GM18505 (cell line): ENCODE data around the gene BAIAP2L2.
"Not testable (repeated sequence)": the region's sequence is repeated elsewhere in the genome, so short reads cannot be mapped to it uniquely, and the experiment has no call there.

Experiments used
- ATAC-seq: cut with Tn5 transposase; IDR thresholded peaks from one replicate; pipeline ENCODE4 v1.9.1; 2021; ENCODE audit not compliant: unreplicated experiment
- POLR2A ChIP-seq: IDR thresholded peaks from 4 replicates; pipeline ENCODE4 v1.6.1; 2011; ENCODE audit warnings: borderline replicate concordance; ENCODE audit not compliant: insufficient read depth, insufficient read length; ENCODE audit errors: extremely low read depth

Gene BAIAP2L2, protein sequence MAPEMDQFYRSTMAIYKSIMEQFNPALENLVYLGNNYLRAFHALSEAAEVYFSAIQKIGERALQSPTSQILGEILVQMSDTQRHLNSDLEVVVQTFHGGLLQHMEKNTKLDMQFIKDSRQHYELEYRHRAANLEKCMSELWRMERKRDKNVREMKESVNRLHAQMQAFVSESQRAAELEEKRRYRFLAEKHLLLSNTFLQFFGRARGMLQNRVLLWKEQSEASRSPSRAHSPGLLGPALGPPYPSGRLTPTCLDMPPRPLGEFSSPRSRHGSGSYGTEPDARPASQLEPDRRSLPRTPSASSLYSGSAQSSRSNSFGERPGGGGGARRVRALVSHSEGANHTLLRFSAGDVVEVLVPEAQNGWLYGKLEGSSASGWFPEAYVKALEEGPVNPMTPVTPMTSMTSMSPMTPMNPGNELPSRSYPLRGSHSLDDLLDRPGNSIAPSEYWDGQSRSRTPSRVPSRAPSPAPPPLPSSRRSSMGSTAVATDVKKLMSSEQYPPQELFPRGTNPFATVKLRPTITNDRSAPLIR

DNA sequence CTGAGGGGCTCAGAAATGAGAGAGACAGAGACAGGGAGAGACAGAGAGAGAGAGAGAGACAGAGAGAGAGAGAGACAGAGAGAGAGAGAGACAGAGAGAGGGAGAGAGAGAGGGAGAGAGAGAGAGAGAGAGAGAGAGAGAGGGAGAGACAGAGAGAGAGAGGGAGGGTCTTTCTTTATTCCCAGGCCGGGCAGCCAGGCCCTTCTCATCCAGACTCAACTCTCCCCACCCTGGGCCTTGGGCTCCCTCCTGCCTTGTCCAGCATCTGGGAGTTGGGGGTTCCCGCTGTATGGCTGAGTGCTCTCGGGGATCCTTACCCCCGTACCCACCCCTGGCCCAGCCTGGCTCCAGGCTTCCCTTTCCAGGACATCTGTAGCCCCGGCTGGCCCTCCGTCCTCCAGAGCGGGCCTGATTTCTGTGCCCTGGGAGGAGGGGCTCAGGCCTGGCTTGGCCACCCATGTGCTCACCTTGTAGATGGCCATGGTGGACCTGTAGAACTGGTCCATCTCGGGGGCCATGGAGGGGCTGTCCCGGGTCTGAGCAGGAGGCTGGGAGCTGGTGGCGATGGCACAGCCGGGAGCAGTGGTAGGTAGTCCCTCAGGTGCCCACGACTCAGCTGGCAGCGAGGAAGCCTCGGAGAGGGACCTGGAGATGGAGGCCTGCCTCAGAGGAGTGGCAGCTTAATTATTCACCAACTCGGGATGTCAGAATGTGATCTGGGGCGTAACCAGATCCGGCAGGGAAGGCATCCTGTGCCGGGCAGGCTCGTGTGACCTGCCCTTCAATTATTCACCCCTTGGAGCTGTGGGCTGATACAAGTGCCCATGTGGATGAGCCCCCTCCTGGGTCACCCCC lies at the start of gene BAIAP2L2:
TSS of gene BAIAP2L2 (minus strand) at position 677 of the 855 bp plus-strand sequence. CDS start at position 518, 159 bp downstream.
- TF ChIP-seq POLR2A: no peak
- ATAC-seq: no peak

DNA sequence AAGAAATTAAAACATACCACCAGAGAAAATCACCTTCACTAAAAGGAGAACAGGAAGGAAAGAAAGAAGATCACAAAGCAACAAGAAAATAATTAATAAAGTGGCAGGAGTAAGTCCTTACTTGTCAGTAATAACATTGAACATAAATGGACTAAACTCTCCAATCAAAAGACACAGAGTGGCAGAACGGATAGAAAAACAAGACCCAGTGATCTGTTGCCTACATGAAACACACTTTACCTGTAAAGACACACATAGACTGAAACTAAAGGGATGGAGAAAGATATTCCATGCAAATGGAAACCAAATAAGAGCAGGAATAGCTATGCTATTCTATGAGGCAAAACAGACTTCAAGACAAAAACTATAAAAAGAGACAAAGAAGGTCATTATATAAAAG lies 45.2 kb upstream of the BAIAP2L2 start:
- no peak for TF ChIP-seq POLR2A
- ATAC-seq: no peak

DNA sequence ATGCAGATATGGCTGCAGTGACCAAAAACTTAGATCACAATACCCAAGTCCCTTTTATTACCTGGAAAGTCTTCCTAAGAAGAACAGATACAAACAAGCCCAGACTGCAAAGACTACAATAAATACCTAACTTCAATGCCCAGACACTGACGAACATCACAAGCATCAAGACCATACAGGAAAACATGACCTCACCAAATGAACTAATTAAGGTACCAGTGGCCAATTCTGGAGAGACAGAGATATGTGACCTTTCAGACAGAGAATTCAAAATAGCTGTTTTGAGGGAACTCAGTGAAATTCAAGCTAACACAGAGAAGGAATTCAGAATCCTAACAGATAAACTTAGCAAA lies 44.1 kb upstream of the BAIAP2L2 start:
- ATAC-seq: not testable (repeated sequence)

DNA sequence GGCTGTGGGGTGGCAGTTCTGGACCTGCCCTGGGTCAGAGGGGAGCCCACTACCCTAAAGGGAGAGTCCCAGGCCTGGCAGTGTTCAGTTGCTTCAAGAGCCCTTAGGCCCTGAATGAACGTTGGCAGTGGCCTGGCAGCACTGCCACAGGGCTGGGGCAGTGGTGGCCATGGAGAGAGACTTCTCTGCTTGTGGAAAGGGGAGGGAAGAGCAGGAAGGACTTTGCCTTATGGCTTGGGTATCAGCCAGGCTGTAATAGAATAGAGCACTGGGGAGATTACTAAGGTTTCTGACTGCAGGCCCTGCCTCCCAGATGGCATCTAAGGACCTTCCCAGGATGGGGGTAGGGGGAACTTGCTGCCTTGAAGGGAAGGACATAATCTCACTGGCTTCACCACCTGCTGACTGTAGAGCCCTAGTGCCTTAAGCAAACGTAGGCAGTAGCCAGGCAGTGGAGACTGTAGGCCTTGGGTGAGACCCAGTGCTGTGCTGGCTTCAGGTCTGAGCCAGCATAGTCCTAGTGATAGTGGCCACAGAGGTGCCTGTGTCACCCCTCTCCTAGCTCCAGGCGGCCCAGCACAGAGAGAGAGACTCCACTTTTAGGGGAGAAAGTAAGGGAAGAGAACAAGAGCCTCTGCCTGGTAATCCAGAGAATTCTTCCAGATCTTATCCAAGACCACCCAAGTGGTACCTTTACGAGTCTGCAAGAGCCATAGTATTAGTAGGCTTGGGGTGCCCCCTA lies 43.5 kb upstream of the BAIAP2L2 start:
- TF ChIP-seq POLR2A: no peak
- no peak for ATAC-seq

DNA sequence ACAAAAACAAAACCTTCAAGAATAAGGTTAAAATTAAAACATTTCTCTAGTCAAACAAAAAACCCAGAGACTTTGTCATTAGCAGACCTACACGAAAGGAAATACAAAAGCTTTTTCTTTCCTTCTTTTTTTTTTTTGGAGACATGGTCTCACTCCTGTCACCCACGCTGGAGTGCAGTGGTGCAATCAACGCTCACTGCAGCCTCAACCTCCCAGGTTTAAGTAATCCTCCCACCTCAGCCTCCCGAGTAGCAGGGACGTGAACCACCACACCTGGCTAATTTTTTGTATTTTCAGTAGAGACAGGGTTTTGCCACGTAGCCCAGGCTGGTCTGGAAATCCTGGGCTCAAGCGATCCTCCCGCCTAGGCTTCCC lies 40.6 kb upstream of the BAIAP2L2 start:
- no peak for TF ChIP-seq POLR2A
- ATAC-seq: no peak

DNA sequence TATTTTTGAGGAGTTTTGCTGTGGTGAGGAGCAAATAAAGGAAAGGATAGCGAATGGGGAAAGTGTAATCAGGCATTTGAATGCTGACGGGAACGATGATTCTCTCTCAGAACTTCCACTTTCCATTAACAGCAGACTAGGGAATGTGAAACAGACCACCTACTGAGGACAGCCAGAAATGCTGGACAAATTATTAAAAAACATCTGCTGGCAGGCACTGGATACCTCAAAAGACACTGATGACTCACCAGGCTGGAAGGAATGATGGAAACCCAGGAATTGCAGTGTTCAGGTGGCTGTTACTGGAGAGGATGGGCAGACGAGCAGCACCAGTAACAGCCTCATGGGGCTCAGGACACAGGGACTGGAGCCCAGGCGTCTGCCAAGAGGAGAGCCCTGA lies 37.8 kb upstream of the BAIAP2L2 start:
- TF ChIP-seq POLR2A: no peak
- ATAC-seq: no peak

DNA sequence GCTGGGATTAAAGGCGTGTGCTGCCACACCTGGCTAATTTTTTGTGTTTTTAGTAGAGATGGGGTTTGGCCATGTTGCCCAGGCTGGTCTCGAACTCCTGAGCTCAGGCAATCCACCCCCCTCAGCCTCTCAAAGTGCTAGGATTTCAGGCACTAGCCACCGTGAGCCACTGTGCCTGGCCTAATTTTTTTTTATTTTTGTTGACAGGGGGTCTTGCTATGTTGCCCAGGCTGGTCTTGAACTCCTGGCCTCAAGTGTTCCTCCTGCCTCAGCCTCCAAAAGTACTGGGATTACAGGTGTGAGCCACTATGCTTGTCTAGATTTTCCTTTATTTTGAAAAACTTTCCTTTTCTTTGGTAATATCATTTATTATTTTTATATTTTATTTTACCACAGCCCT lies 35.7 kb upstream of the BAIAP2L2 start:
- not testable (repeated sequence) for ATAC-seq

DNA sequence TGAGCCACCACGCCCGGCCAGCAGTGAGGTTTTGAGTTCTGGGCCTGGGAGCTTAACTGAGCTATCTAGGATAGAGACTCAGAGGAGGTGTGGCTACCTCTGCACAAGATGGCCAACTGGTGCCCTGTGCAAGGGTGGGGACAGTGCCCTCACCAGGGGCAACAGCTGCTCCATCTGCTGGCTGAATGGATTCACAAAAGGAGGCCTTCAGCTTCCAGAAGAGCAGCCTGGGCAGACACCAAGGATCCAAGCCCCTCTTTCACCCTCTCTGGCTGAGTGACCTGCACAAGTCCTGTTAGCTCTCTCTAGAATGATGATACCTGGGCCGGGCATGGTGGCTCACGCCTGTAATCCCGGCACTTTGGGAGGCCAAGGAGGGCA lies 33.5 kb upstream of the BAIAP2L2 start:
- TF ChIP-seq POLR2A: no peak
- ATAC-seq: no peak

DNA sequence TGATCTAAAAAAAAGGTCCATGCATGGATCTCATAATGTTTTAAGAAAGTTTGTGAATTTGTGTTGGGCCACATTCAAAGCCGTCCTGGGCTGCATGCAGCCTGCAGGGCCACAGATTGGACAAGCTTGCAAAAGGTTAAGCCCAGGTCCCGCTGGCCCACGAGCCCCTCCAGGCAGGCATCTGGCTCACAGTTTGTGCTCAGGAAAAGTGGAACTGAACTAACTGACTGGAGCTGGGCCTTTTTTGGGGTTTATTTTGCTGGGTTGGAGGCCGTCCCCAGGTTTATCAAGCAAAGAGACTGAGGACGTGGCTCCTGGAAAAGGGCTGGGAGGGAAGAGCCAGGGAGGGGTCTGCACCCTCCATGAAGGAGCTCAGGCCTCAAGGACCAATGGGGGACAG lies 32.1 kb upstream of the BAIAP2L2 start:
- TF ChIP-seq POLR2A: no peak
- no peak for ATAC-seq

DNA sequence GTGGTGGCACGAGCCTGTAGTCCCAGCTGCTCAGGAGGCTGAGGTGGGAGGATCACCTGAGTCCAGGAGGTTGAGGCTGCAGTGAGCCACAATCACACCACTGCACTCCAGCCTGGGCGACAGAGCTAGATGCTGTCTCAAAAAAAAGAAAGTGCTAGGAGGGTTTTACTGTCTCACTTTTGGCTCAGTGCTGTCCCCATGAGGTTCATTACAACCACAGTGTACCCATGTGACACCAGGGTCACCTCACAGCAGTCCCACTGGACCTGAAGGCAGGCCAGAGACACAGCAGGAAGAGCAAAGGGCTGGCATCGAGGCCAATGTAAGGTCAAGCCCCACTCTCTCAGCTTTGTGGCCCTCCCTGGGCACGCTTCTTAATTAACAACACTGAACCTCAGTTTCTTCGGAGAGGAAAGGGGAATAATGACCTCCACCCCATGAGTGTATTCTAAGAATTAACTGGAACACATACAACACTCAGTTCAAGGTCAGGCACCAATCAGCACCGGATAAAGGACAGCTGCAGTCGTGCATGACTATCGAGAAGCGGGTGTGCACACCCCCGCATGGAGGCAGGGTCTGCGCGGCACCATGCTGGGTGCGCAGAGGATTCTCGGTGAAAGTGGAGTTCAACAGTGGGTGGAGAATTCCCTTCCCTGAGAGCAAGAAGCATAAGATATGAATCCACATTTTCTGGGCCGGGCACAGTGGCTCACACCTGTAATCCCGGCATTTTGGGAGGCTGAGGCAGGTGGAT lies 30.9 kb upstream of the BAIAP2L2 start:
- no peak for TF ChIP-seq POLR2A
- ATAC-seq: no peak

DNA sequence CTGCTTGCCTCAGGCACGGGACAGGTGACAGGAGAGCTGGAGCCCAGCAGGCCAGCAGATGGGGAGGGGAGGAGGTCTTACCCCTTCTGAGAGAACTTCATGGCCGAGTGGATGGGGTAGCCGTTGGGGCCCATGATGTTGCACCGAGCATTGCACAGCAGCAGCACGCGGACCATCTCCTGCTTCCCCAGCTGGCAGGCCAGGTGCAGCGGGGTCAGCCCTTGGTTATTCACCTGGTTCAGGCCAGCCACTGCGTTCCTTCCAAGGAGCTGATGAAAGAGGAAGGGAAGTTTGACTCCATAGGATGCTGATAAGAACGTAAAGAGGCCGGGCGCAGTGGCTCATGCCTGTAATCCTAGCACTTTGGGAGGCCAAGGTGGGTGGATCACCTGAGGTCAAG lies 29.4 kb upstream of the BAIAP2L2 start:
- no peak for ATAC-seq
- no peak for TF ChIP-seq POLR2A

DNA sequence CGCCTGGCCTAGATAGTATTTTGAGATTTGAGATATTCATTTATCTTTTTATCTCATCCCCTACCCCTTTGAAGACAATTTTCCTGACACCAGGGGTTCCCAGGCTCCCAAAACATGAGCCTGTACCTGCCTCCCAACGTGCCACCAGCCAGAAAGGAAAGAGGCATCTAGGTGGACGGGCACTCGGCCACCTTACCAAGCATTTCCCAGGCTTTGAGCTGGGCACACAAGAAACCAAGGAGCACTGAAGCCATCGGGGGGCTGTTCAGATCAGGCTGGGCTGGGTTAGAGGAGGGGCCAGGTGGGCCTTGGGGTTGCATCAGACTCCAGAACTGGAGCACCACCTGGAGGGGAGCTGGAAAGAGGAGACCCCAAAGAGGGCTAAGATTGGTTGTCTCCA lies 28.5 kb upstream of the BAIAP2L2 start:
- ATAC-seq: no peak
- no peak for TF ChIP-seq POLR2A
